Measurements from ENCODE around the gene CYP11A1. TPM values are rescaled to one million over a fixed set of nuclear protein-coding genes. Genes with fewer than 3 reads are reported as not detected.
A peak's percentile ranks its signal among the peaks of the same experiment; 100 is the strongest.
"Not testable (repeated sequence)": the region's sequence is repeated elsewhere in the genome, so short reads cannot be mapped to it uniquely, and the experiment has no call there.

CYP11A1 gene
- total RNA-seq, 2 donors from 2014 or later: not detected

DNA sequence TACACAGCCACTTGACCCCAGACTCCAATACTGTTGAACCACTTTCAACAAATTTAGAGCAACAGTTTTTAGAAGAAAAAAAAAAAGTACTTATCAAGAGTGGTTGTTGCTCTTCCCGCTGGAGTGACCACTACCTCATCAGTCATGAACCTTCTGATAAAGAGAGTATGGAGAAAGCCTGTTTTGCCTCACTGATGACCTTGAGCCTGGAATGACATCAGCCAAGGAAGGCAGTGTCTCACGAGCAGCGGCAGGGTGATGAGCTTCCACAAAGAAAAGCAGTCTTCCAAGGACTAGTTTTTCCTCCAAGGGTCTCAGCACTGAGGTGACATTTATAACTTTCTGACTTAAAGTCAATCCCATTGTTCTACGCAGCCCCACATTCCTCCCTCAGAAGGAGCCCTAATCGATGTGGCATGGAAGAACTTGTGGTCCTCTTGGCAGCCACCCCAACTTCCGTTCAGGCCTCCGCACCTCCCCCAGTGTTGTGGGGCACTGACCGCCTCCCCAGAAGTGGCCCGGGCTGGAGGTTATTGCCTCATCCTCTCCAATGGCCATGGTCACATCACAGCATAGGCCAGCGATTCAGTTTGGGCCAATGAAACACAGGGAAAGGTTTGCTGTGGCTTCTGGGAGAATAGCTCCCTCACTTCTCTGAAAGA lies 1.8 kb upstream of the CYP11A1 start:
- DNase-seq (ENCODE audit: low spot score): no peak
- peaks cover 0 to 10% of the 10 kb centered on the region in 2 donors for H3K4me1 ChIP-seq (ENCODE audit: control insufficient read depth in 1 of 2, low read depth in 2 of 2)

DNA sequence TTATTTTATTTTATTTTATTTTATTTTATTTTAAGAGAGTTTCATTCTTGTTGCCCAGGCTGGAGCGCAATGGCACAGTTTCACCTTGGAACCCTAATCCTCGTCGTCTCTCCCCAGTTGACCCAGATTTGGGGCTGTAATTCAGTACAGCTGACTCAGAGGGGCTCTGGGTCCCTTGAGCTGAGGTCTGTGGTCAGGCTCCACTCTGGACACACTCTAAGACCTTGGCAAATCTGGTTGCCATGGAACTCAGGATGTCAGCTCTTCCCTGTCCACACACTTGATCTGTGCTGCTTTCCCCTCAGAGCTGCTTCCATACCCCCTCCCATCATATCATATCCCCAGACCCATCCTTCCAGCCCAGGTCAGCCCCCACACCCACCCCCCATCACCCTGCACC lies 675 bp upstream of the CYP11A1 start:
- H3K27me3 ChIP-seq (replicated peaks; ENCODE audit: insufficient read depth): peaks cover 5% of the 10 kb centered on the region
- H3K4me1 ChIP-seq (ENCODE audit: control insufficient read depth in 1 of 2, low read depth in 2 of 2): peaks cover 0 to 10% of the 10 kb centered on the region in 2 donors
- no peak overlapping the region for H3K4me3 ChIP-seq
- H3K9me3 ChIP-seq: no peaks in the 10 kb centered on the region
- no peaks in the 10 kb centered on the region for H3K36me3 ChIP-seq
- ATAC-seq (ENCODE audit: insufficient number of reproducible peaks, low FRiP score, low read depth) (no peak), DNase-seq (ENCODE audit: low spot score) (no peak)
- TF ChIP-seq, protein P1, sequence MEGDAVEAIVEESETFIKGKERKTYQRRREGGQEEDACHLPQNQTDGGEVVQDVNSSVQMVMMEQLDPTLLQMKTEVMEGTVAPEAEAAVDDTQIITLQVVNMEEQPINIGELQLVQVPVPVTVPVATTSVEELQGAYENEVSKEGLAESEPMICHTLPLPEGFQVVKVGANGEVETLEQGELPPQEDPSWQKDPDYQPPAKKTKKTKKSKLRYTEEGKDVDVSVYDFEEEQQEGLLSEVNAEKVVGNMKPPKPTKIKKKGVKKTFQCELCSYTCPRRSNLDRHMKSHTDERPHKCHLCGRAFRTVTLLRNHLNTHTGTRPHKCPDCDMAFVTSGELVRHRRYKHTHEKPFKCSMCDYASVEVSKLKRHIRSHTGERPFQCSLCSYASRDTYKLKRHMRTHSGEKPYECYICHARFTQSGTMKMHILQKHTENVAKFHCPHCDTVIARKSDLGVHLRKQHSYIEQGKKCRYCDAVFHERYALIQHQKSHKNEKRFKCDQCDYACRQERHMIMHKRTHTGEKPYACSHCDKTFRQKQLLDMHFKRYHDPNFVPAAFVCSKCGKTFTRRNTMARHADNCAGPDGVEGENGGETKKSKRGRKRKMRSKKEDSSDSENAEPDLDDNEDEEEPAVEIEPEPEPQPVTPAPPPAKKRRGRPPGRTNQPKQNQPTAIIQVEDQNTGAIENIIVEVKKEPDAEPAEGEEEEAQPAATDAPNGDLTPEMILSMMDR (IDR thresholded peaks at IDR 0.05): no peak
- H3K27ac ChIP-seq: no peak overlapping the region

More for the DNA sequence above, 1.8 kb upstream of the CYP11A1 start:
- Histone ChIP-seq H3K36me3 (no peaks in the 10 kb centered on the region), H3K9me3 (no peaks in the 10 kb centered on the region), H3K4me3 (no peak overlapping the region), H3K27me3 (replicated peaks; ENCODE audit: insufficient read depth) (peaks cover 5% of the 10 kb centered on the region), H3K27ac (no peak overlapping the region)
- TF ChIP-seq, protein P1 (IDR thresholded peaks at IDR 0.05): no peak
- ATAC-seq (ENCODE audit: insufficient number of reproducible peaks, low FRiP score, low read depth): no peak

DNA sequence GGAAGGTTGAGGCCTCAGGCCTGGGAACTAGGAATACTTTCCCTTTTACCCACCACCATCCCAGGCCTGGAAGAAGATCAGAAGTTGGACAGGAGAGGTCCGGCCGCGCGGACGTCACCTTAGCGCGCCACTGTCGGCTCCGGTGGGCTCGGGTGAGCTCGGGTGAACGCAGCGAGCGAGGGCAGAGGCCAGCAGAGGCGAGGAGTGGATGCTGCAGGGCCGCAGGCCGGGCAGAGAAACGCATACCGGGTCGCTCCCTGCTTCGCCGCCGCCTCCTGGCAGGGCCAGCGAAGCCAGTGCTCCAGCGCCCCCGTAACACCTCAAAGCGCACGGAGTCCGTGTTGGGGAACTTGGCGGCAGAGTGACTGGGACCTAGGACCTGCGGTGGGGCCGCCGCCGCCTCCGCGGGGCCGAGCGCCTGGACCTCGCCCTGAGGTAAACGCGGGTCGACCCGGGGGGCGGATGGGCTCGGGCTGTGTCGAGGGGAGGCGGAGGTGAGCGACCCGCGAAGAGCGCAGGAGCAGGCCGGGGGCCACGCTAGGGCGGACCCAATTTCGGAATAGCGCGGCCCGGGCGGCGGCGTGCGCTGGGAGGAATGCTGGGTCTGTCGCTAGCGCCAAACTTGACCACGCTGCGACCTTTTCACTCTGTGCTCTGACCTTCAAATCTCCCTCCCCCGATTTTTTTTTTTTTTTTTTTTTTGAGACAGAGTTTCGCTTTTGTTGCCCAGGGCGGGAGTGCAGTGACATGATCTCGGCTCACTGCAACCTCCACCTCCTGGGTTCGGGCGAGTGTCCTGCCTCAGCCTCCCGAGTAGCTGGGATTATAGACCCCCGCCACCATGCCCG lies 1.6 kb downstream of the CYP11A1 start:
- ATAC-seq (ENCODE audit: insufficient number of reproducible peaks, low FRiP score, low read depth) (peak; percentile 25), DNase-seq (ENCODE audit: low spot score) (no peak)
- Histone ChIP-seq H3K4me3 (peak overlapping the region; percentile 71), H3K9me3 (no peaks in the 10 kb centered on the region), H3K27ac (no peak overlapping the region), H3K27me3 (replicated peaks; ENCODE audit: insufficient read depth) (peaks cover 5% of the 10 kb centered on the region), H3K4me1 (ENCODE audit: control insufficient read depth in 1 of 2, low read depth in 2 of 2) (peaks cover 0 to 10% of the 10 kb centered on the region in 2 donors), H3K36me3 (no peaks in the 10 kb centered on the region)
- TF ChIP-seq, protein P1 (IDR thresholded peaks at IDR 0.05): no peak

DNA sequence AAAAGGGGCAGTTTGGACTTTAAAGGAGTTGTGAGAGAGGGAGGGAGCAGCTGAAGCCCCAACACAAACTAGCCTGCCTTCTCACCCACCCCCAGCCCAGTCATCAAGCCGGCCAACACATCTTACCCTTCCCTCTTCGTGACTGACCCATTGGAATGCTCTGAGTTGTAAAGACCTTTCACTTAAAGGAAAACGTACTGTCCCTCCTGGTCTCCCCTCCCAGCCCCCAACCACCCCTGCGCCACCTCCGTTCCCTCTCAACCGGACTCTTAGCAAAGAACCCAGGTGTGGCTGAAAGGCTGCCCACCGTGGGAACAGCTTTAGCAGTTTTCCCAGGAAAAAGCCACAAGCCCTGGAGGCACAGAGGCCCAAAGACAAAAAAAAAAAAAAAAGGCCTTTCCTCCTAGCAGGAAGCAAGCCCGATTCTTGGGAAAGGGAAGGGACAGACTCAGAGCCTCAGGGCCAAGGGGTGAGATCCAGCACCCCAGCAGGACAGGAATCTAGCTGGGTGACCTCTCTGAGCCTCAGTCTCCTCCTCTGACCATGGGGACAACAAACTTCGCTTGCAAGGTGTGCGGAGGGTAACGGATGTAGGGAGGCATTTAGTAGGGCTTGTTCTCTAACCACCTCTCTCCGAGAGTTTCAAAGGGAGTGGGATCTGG lies 2.4 kb downstream of the CYP11A1 start:
- H3K9me3 ChIP-seq: no peaks in the 10 kb centered on the region
- H3K4me3 ChIP-seq: peak overlapping the region; percentile 71
- DNase-seq (ENCODE audit: low spot score): no peak
- no peaks in the 10 kb centered on the region for H3K36me3 ChIP-seq
- TF ChIP-seq, protein P1 (IDR thresholded peaks at IDR 0.05): no peak
- no peak overlapping the region for H3K27ac ChIP-seq
- no peak for ATAC-seq (ENCODE audit: insufficient number of reproducible peaks, low FRiP score, low read depth)
- H3K4me1 ChIP-seq (ENCODE audit: control insufficient read depth in 1 of 2, low read depth in 2 of 2): peaks cover 0 to 10% of the 10 kb centered on the region in 2 donors
- H3K27me3 ChIP-seq (replicated peaks; ENCODE audit: insufficient read depth): peaks cover 5% of the 10 kb centered on the region

DNA sequence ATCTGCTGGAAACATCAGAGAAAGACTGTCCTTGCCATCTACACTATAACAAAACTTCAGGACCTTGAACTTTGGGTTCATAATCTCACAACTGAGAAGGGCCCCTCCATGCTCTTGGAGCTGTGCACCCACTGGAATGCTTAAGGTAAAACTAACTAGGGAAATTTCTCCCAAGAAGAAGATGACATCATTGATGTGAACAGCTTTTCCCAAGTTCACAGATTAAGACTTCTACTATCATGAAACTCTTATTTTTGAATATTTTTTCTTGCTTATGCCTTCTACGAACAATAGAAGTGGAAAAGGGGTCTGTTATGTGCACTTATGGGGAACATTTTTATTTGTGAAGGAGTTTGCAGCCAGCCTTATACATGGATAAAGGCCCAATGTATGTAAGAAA lies 5.0 kb downstream of the CYP11A1 start:
- no peak overlapping the region for H3K4me3 ChIP-seq
- H3K27ac ChIP-seq: no peak overlapping the region
- no peak for DNase-seq (ENCODE audit: low spot score)
- no peaks in the 10 kb centered on the region for H3K9me3 ChIP-seq
- TF ChIP-seq, protein P1 (IDR thresholded peaks at IDR 0.05): no peak
- peaks cover 0 to 10% of the 10 kb centered on the region in 2 donors for H3K4me1 ChIP-seq (ENCODE audit: control insufficient read depth in 1 of 2, low read depth in 2 of 2)
- H3K27me3 ChIP-seq (replicated peaks; ENCODE audit: insufficient read depth): peaks cover 5% of the 10 kb centered on the region
- H3K36me3 ChIP-seq: no peaks in the 10 kb centered on the region
- no peak for ATAC-seq (ENCODE audit: insufficient number of reproducible peaks, low FRiP score, low read depth)

DNA sequence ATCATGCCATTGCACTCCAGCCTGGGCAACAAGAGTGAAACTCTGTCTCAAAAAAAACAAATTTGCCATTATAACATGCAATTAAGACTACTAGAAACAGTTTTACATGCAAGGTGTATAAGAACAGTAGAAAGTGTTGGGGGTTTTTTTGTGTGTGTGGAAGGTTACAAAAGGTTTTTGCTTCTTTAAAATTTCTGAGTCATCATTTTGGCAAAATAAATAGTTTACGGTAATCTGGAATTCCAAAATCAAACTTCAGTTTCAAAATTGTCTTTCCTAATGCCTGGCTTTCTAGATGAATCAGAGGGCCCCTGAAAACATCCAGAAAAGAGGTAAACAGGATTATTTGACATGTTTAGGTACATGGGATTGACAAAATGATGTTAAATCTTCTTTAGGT lies 6.6 kb downstream of the CYP11A1 start:
- not testable (repeated sequence) for H3K9me3 ChIP-seq; H3K27me3 ChIP-seq (replicated peaks; ENCODE audit: insufficient read depth); H3K36me3 ChIP-seq; H3K4me1 ChIP-seq (ENCODE audit: control insufficient read depth in 1 of 2, low read depth in 2 of 2); ATAC-seq (ENCODE audit: insufficient number of reproducible peaks, low FRiP score, low read depth); H3K27ac ChIP-seq; DNase-seq (ENCODE audit: low spot score); H3K4me3 ChIP-seq

DNA sequence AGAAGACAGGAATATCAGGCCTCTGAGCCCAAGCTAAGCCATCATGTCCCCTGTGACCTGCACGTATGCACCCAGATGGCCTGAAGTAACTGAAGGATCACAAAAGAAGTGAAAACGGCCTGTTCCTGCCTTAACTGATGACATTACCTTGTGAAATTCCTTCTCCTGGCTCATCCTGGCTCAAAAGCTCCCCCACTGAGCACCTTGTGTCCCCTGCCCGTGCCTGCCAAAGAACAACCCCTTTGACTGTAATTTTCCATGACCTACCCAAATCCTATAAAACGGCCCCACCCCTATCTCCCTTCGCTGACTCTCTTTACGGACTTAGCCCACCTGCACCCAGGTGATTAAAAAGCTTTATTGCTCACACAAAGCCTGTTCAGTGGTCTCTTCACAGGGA lies 8.1 kb downstream of the CYP11A1 start:
- not testable (repeated sequence) for H3K27me3 ChIP-seq (replicated peaks; ENCODE audit: insufficient read depth); H3K4me3 ChIP-seq; ATAC-seq (ENCODE audit: insufficient number of reproducible peaks, low FRiP score, low read depth); H3K4me1 ChIP-seq (ENCODE audit: control insufficient read depth in 1 of 2, low read depth in 2 of 2); H3K36me3 ChIP-seq; H3K27ac ChIP-seq; H3K9me3 ChIP-seq; DNase-seq (ENCODE audit: low spot score)
